Ectodermal cell (in vitro differentiated cells): ENCODE measurements around the gene PSMG3.

ENCODE experiments used
- H3K27ac ChIP-seq: 2 replicates; pipeline ENCODE4 v1.7.0; 2013; ENCODE audit warnings: mild to moderate bottlenecking, low read depth, low read length; ENCODE audit not compliant: insufficient read depth, poor library complexity, severe bottlenecking
- H3K27me3 ChIP-seq: 2 replicates; pipeline ENCODE4 v1.7.0; 2013; ENCODE audit warnings: mild to moderate bottlenecking, low read length; ENCODE audit not compliant: insufficient read depth, control insufficient read depth, poor library complexity, severe bottlenecking
- H3K36me3 ChIP-seq: one replicate; pipeline ENCODE4 v1.7.0; 2013; ENCODE audit warnings: low read length; ENCODE audit not compliant: control insufficient read depth, insufficient read depth
- H3K4me1 ChIP-seq: one replicate; pipeline ENCODE4 v1.7.0; 2013; ENCODE audit warnings: low read length; ENCODE audit not compliant: control insufficient read depth, insufficient read depth
- H3K4me3 ChIP-seq: 2 replicates; pipeline ENCODE4 v1.7.0; 2013; ENCODE audit warnings: low read depth, low read length, control low read depth; ENCODE audit not compliant: insufficient read depth
- H3K9me3 ChIP-seq: 2 replicates; pipeline ENCODE4 v1.7.0; 2013; ENCODE audit warnings: mild to moderate bottlenecking, low read length, moderate library complexity; ENCODE audit not compliant: control insufficient read depth
- WGBS, 2 experiments: methylation state at CpG; one replicate each; pipeline ENCODE4 v1.1.7; 2013; ENCODE audit warnings: missing lambda C conversion rate in 2 of 2; 5-methylcytosine and 5-hydroxymethylcytosine counted together

Gene PSMG3

DNA sequence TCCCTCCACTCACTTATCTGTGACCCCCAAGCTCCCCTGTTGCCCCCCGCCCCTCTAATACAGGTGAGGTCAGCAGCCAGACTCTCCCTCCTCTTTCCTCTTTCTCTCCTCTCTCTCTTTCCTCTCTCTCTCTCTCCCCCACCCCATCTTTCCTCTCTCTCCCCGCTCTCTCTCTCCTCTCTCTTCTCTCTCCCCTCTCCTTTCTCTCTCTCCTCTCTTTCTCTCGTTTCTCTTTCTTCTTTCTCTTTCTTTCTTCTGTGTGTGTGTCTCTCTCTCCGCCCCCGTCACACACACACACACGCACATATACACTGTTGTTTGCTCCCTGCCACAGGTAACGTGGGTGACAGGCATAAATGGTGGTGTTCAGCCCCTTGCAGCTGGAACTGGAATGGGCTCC is 37.2 kb upstream of the PSMG3 start:
- WGBS, 2 experiments: 75 to 80% methylated on average over 7 of the region's 7 CpGs
- Histone ChIP-seq H3K4me1 (no peaks in the 10 kb centered on the region), H3K27me3 (no peaks in the 10 kb centered on the region), H3K4me3 (no peak overlapping the region), H3K36me3 (no peaks in the 10 kb centered on the region), H3K9me3 (no peaks in the 10 kb centered on the region), H3K27ac (no peak overlapping the region)

DNA sequence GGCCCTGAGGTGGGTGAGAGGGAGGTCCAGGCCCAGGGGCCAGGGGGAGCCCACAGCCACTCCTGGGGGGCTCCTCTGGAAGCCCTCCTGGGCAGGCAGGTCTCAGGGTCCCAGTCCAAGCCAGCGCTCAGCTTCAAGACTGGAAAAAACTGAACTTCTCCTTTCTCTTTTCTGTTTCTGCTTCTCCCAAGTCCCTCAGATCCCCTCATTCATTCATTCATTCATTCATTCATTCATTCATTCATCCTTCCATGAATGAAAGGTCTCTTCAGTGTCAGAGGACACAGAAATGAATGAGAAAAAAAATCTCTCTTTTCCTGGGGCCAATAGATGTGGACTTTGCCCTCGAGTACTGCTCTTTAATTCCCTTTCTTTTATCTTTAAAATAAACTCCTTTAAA is 34.6 kb upstream of the PSMG3 start:
- H3K4me3 ChIP-seq: no peak overlapping the region
- no peaks in the 10 kb centered on the region for H3K27me3 ChIP-seq
- H3K27ac ChIP-seq: no peak overlapping the region
- H3K36me3 ChIP-seq: no peaks in the 10 kb centered on the region
- no peaks in the 10 kb centered on the region for H3K9me3 ChIP-seq
- no peaks in the 10 kb centered on the region for H3K4me1 ChIP-seq
- WGBS, 2 experiments: 88 to 91% methylated on average over 2 of the region's 2 CpGs

DNA sequence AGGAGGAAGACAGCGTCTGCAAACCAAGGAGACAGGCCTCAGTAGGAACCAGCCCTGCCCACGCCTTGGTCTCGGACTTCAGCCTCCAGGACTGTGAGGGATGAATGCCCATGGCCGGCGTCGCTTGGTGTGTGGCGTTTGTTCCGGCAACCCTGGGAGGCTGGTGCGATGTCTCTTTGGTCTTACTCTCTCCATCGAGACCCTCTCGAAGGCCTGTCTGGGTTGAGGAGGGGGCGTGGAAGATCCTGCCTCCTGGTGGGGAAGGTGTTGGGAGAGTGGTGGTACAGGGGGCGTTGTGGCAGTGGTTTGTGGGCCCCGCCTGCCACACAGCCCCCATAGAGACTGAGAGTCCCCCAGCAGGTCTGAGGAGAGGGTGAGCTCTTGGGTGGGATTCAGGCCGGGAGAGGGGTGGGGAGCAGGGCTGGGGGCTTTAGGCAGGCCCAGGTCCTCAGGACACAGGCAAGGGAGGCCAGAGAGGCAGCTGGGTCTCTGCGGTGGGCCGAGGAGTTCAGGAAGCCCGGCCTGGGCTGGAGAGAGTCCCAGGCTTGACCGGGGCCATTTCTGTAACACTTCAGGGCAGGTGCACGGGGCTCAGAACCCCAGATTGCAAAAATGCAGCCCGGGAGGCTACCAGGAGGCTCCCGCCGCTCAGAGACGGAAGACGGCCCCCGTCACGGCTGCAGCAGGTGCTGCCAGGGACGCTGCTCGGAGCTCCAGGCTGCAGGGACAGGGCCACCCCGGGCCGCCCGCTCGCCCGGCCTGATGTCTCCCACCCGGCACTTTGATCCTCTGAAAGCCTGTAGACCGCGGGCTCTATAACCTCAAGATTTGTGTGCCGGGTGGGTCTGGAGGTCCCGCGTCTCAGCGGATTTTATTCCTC is 33.8 kb upstream of the PSMG3 start:
- Histone ChIP-seq H3K27me3 (no peaks in the 10 kb centered on the region), H3K9me3 (no peaks in the 10 kb centered on the region), H3K4me3 (no peak overlapping the region), H3K27ac (no peak overlapping the region), H3K36me3 (no peaks in the 10 kb centered on the region), H3K4me1 (no peaks in the 10 kb centered on the region)
- WGBS, 2 experiments: 91 to 92% methylated on average over 41 of the region's 41 CpGs

GRCh38 chr7:1602386-1602785 is 32.6 kb upstream of the PSMG3 start:
- Histone ChIP-seq H3K4me3 (no peak overlapping the region), H3K4me1 (no peaks in the 10 kb centered on the region), H3K36me3 (no peaks in the 10 kb centered on the region), H3K27ac (no peak overlapping the region), H3K27me3 (no peaks in the 10 kb centered on the region), H3K9me3 (no peaks in the 10 kb centered on the region)
- 90 to 93% methylated on average over 15 of the region's 15 CpGs for WGBS, 2 experiments

DNA sequence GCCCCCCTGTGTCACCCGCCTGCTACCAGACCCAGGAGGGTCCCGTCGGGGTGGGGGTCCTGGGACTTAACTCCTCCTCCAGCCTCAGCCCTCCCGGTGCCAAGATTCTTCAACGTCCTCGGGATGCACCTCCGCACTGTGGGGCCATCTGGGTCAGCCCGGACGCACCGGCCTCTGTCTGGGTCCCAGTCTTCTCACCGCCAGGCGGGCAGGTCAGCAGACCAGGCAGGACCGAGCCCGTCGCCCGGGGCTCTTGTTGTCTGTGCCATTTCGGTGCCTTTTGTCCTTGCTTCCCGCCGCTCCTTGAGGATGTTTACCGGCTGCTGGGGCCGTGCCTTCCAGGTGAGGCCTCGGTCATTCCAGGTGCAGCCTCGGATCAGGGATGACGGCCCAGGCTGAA is 32.1 kb upstream of the PSMG3 start:
- Histone ChIP-seq H3K27ac (no peak overlapping the region), H3K36me3 (no peaks in the 10 kb centered on the region), H3K4me3 (no peak overlapping the region), H3K9me3 (no peaks in the 10 kb centered on the region), H3K4me1 (no peaks in the 10 kb centered on the region), H3K27me3 (no peaks in the 10 kb centered on the region)
- 92 to 93% methylated on average over 24 of the region's 24 CpGs for WGBS, 2 experiments

GRCh38 chr7:1599640-1600395 is 30.0 kb upstream of the PSMG3 start:
- H3K27me3 ChIP-seq: no peaks in the 10 kb centered on the region
- H3K4me1 ChIP-seq: no peaks in the 10 kb centered on the region
- 92 to 93% methylated on average over 29 of the region's 29 CpGs for WGBS, 2 experiments
- H3K36me3 ChIP-seq: no peaks in the 10 kb centered on the region
- no peak overlapping the region for H3K4me3 ChIP-seq
- H3K27ac ChIP-seq: no peak overlapping the region
- H3K9me3 ChIP-seq: no peaks in the 10 kb centered on the region

DNA sequence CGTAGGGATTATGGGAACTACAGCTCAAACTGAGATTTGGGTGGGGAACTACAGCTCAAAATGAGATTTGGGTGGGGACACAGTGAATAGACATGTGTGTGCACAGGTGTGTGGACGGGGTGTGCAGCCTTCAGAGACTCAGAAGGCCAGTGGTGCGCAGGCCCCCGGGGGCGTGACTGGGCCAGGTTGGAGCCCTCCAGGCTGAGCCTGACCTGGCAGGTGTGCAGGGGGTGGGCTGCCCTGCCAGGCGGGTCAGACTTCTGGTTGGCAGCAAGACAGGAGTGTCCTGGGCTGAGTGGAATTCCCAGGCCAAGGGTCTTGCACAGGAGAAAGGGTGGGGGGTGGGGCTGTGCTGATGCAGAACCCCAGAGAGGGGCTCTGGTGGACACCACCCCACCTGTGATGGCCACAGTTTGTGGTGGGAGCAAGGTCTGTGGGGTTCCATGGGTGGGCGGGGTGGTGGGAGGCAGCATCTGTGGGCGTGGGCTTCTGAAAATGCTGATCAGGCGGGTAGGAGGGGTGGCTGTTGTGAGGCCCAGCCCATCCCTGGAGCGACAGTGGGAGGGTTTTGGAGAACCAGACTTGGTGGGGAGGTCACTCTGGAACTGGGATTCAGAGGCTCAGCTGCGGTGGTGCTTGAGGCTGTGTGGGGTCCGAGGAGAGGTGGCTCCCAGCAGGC is 29.3 kb upstream of the PSMG3 start:
- Histone ChIP-seq H3K36me3 (no peaks in the 10 kb centered on the region), H3K4me1 (no peaks in the 10 kb centered on the region), H3K4me3 (no peak overlapping the region), H3K27ac (no peak overlapping the region), H3K27me3 (no peaks in the 10 kb centered on the region), H3K9me3 (no peaks in the 10 kb centered on the region)
- WGBS, 2 experiments: 91 to 92% methylated on average over 12 of the region's 12 CpGs

- WGBS, 2 experiments: 92 to 95% methylated on average over 7 of the region's 7 CpGs
- Histone ChIP-seq H3K27me3 (no peaks in the 10 kb centered on the region), H3K4me3 (no peak overlapping the region), H3K27ac (no peak overlapping the region), H3K4me1 (no peaks in the 10 kb centered on the region), H3K36me3 (no peaks in the 10 kb centered on the region), H3K9me3 (no peaks in the 10 kb centered on the region)
Measured at GRCh38 chr7:1598286-1598685, 28.5 kb upstream of the PSMG3 start.

- no peaks in the 10 kb centered on the region for H3K36me3 ChIP-seq
- H3K4me3 ChIP-seq: no peak overlapping the region
- H3K9me3 ChIP-seq: no peaks in the 10 kb centered on the region
- WGBS, 2 experiments: 89 to 94% methylated on average over 11 of the region's 11 CpGs
- no peaks in the 10 kb centered on the region for H3K27me3 ChIP-seq
- H3K27ac ChIP-seq: no peak overlapping the region
- H3K4me1 ChIP-seq: no peaks in the 10 kb centered on the region
Measured at GRCh38 chr7:1597791-1598190, 28.0 kb upstream of the PSMG3 start.
